Tibial artery (tissue), 4 donors: Measurements from ENCODE around the gene TPK1.
"Not testable (repeated sequence)": the region's sequence is repeated elsewhere in the genome, so short reads cannot be mapped to it uniquely, and the experiment has no call there.

ENCODE experiments used
- DNase-seq, 2 donors: peaks; one replicate each; pipeline ENCODE4 v3.0.0-alpha.2; 2019
- H3K27ac ChIP-seq, 2 donors: fragments of 200-600 bp; sonication (generic) in 1 of 2; 1 replicate in 1 of 2; 2 replicates in 1 of 2; pipeline ENCODE4 v1.5.1; 2018 to 2019; ENCODE audit warnings: mild to moderate bottlenecking in 1 of 2
- H3K27me3 ChIP-seq, 2 donors: fragments of 200-600 bp; sonication (generic) in 1 of 2; one replicate each; pipeline versions ENCODE4 v1.5.1 to v1.6.0; 2016 to 2019
- H3K36me3 ChIP-seq, 3 donors: fragments of 200-600 bp; sonication (generic) in 2 of 3; one replicate each; pipeline ENCODE4 v1.5.1; 2016 to 2019; ENCODE audit warnings: mild to moderate bottlenecking in 2 of 3
- H3K4me1 ChIP-seq, 4 donors: fragments of 200-600 bp; sonication (generic) in 2 of 4; 1 replicate in 3 of 4; 2 replicates in 1 of 4; pipeline ENCODE4 v1.5.1; 2016 to 2019
- H3K4me3 ChIP-seq, 2 donors: fragments of 200-600 bp; sonication (generic) in 1 of 2; 1 replicate in 1 of 2; 2 replicates in 1 of 2; pipeline ENCODE4 v1.5.1; 2018 to 2019; ENCODE audit warnings: mild to moderate bottlenecking in 2 of 2
- H3K9me3 ChIP-seq, 3 donors: fragments of 200-600 bp; sonication (generic) in 1 of 3; one replicate each; pipeline ENCODE4 v1.5.1; 2016 to 2019
- CTCF ChIP-seq, 2 experiments: fragments of 200-600 bp in 1 of 2; fragments of 450-650 bp in 1 of 2; IDR thresholded peaks; one replicate each; pipeline ENCODE4 v1.5.1; 2017 to 2019; ENCODE audit warnings: antibody characterized with exemption in 2 of 2, mild to moderate bottlenecking in 1 of 2, moderate library complexity in 1 of 2
- intact Hi-C: fragments of 100-400 bp; cut with DNase I; formaldehyde crosslinking; loops from one replicate; pipeline ENCODE4 v1.15.0; 2023; ENCODE audit warnings: low total_unique reads

TPK1 gene

GRCh38 chr7:144575456-144575855 lies 260.4 kb downstream of the TPK1 start:
- intact Hi-C loops = no loop called here
- DNase-seq = no peak
- Histone ChIP-seq H3K4me1 (no peaks in the 10 kb centered on the region), H3K36me3 (no peaks in the 10 kb centered on the region), H3K27me3 (no peaks in the 10 kb centered on the region), H3K4me3 (no peak overlapping the region), H3K9me3 (no peaks in the 10 kb centered on the region), H3K27ac (no peak overlapping the region)
- no peak for TF ChIP-seq CTCF (IDR thresholded peaks at IDR 0.05)

GRCh38 chr7:144574753-144575152 lies 261.1 kb downstream of the TPK1 start:
- H3K9me3 ChIP-seq, H3K36me3 ChIP-seq, H3K27ac ChIP-seq, H3K4me1 ChIP-seq, intact Hi-C loops, H3K4me3 ChIP-seq, DNase-seq, H3K27me3 ChIP-seq: not testable (repeated sequence)

GRCh38 chr7:144568233-144568632 lies 267.6 kb downstream of the TPK1 start:
- intact Hi-C loops = no loop called here
- Histone ChIP-seq H3K4me1 (no peaks in the 10 kb centered on the region), H3K36me3 (no peaks in the 10 kb centered on the region), H3K9me3 (no peaks in the 10 kb centered on the region), H3K27ac (no peak overlapping the region), H3K27me3 (no peaks in the 10 kb centered on the region), H3K4me3 (no peak overlapping the region)
- DNase-seq = no peak
- TF ChIP-seq CTCF (IDR thresholded peaks at IDR 0.05) = no peak

- Histone ChIP-seq H3K4me1 (no peaks in the 10 kb centered on the region), H3K27ac (no peak overlapping the region), H3K36me3 (no peaks in the 10 kb centered on the region), H3K4me3 (no peak overlapping the region), H3K27me3 (no peaks in the 10 kb centered on the region), H3K9me3 (no peaks in the 10 kb centered on the region)
- DNase-seq = no peak
- TF ChIP-seq CTCF (IDR thresholded peaks at IDR 0.05) = no peak
- intact Hi-C loops = no loop called here
These were observed 270.3 kb downstream of the TPK1 start for GRCh38 chr7:144565586-144565985.

- no peak for DNase-seq
- Histone ChIP-seq H3K9me3 (no peaks in the 10 kb centered on the region), H3K4me3 (no peak overlapping the region), H3K36me3 (no peaks in the 10 kb centered on the region), H3K27ac (no peak overlapping the region), H3K27me3 (no peaks in the 10 kb centered on the region), H3K4me1 (peaks cover 0 to 12% (median 0%) of the 10 kb centered on the region in 4 donors)
- intact Hi-C loops = no loop called here
- no peak for TF ChIP-seq CTCF (IDR thresholded peaks at IDR 0.05)
These were observed 286.0 kb downstream of the TPK1 start for GRCh38 chr7:144549861-144550260.

- H3K4me1 ChIP-seq = peaks cover 0 to 12% (median 0%) of the 10 kb centered on the region in 4 donors
- H3K36me3 ChIP-seq = no peaks in the 10 kb centered on the region
- H3K27me3 ChIP-seq = no peaks in the 10 kb centered on the region
- no peak for TF ChIP-seq CTCF (IDR thresholded peaks at IDR 0.05)
- DNase-seq = no peak
- no peak overlapping the region for H3K27ac ChIP-seq
- intact Hi-C loops = no loop called here
- no peak overlapping the region for H3K4me3 ChIP-seq
- H3K9me3 ChIP-seq = no peaks in the 10 kb centered on the region
These were observed 287.3 kb downstream of the TPK1 start for GRCh38 chr7:144548556-144548955.
